CD4-positive, alpha-beta T cell treated with Interferon alpha-2 for 1 hour (primary cell): Measurements from ENCODE around the gene HLF.

Experiments
- DNase-seq, 2 donors: peaks; one replicate each; pipeline ENCODE4 v3.0.0-alpha.2; 2020 to 2022

Gene HLF

GRCh38 chr17:55332296-55333041, 67.7 kb downstream of the HLF start:
- no peak for DNase-seq

GRCh38 chr17:55334285-55334684, 69.5 kb downstream of the HLF start:
- DNase-seq, result no peak

- no peak for DNase-seq
These were observed 70.3 kb downstream of the HLF start for GRCh38 chr17:55334881-55335540.

- no peak for DNase-seq
These were observed 70.9 kb downstream of the HLF start for GRCh38 chr17:55335625-55336024.

GRCh38 chr17:55336426-55336825, 71.7 kb downstream of the HLF start:
- DNase-seq, result no peak

GRCh38 chr17:55340176-55340575, 75.4 kb downstream of the HLF start:
- DNase-seq, result no peak

GRCh38 chr17:55340686-55341085, 75.9 kb downstream of the HLF start:
- DNase-seq, result no peak

- DNase-seq, result no peak
These were observed 76.7 kb downstream of the HLF start for GRCh38 chr17:55341432-55341831.

GRCh38 chr17:55342800-55343585, 78.2 kb downstream of the HLF start:
- DNase-seq, result no peak

GRCh38 chr17:55343900-55344513, 79.2 kb downstream of the HLF start:
- DNase-seq, result no peak

- DNase-seq, result peak; percentile 3 to 81
These were observed 79.8 kb downstream of the HLF start for GRCh38 chr17:55344514-55344997.

GRCh38 chr17:55345132-55345531, 80.4 kb downstream of the HLF start:
- DNase-seq, result no peak

GRCh38 chr17:55346658-55347057, 81.9 kb downstream of the HLF start:
- no peak for DNase-seq

GRCh38 chr17:55347341-55347740, 82.6 kb downstream of the HLF start:
- DNase-seq, result no peak

GRCh38 chr17:55348749-55349354, 84.1 kb downstream of the HLF start:
- peak; percentile 25 to 62 for DNase-seq

GRCh38 chr17:55350825-55351205, 86.1 kb downstream of the HLF start:
- no peak for DNase-seq

- DNase-seq, result no peak
These were observed 86.5 kb downstream of the HLF start for GRCh38 chr17:55351226-55351625.

- no peak for DNase-seq
These were observed 89.2 kb downstream of the HLF start for GRCh38 chr17:55354010-55354409.

- DNase-seq, result no peak
These were observed 90.2 kb downstream of the HLF start for GRCh38 chr17:55354941-55355340.

- peak; percentile 54 to 76 for DNase-seq
These were observed 91.9 kb downstream of the HLF start for GRCh38 chr17:55356434-55357328.

GRCh38 chr17:55360971-55361370, 96.2 kb downstream of the HLF start:
- DNase-seq, result no peak

GRCh38 chr17:55363033-55363432, 98.3 kb downstream of the HLF start:
- no peak for DNase-seq
